ENCODE measurements around the gene MICAL2.

The MICAL2 gene

DNA sequence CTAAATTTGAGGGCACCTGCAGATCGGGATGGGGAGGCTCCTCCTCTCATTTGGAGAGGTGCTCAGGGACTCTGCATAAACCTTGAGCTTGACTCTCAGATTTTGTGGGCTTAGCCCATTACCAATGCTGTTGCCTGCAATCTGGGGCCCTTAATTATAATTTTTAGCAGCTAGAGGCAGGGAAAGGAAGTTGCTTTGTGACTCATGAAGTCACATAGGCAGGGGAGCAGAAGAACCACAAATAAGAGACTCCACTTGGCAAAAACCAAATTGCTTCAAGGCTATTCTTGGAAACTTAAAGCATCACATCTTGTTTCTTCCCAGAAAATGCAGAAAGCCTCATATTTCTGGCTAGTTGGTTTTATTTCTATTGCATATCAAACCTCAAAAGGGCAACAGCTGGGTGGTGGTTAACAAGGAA, 46.9 kb downstream of the MICAL2 start:
- no peak for DNase-seq

DNA sequence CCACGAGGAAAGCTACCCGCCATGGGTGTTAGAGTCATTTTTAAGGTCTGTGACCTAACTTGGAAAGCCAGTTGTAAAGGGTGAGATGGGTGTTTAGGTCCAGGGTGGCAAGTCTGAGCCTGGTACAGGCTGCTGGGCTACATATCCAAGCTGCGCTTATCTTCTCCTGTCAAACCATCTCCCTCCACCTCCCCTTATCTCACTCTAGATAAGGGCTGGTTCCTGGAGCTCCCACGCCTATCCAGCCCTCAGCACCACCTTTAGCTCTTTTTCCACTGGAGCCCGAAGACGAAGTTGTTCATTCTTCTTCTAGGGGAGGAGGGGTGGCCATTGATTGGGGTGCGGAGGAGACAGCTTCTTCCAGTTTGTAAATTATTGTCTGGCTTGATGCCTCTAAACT, 48.5 kb downstream of the MICAL2 start:
- no peak for DNase-seq

DNA sequence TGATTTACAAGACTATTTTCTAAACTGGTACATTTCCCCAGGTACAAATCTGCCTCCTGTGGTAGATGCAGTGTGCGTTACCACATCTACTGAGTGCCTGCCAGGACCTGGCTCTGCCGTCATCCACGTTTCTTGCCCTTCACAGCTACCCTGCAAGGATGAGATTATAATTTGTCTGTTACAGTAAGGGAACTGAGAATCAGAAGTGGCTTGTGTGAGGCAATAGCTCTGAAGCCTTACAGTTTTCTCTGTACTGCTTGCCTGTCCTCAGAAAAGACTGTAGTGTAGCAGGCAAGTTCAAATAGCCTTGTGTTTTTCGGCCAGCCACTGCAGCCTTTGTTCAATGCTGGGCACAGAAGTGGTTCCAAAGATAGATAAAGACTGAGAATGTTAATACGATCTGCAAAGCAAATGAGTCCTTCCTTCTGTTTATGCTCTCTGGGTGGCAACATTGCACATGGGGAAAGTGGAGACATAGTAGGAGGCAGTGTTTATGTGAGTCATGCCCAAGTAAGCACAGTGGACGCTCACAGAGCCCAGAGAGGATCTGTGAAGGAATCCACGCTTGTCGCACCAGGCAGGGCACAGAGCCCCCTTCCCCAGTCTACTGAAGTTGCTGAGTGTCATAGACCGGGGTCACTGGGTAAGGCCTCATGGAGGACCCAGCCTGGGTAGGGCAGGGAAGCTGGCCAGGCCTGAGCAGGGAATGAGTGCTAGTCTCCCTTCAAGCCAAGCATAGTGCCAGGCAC, 49.1 kb downstream of the MICAL2 start:
- DNase-seq = no peak

DNA sequence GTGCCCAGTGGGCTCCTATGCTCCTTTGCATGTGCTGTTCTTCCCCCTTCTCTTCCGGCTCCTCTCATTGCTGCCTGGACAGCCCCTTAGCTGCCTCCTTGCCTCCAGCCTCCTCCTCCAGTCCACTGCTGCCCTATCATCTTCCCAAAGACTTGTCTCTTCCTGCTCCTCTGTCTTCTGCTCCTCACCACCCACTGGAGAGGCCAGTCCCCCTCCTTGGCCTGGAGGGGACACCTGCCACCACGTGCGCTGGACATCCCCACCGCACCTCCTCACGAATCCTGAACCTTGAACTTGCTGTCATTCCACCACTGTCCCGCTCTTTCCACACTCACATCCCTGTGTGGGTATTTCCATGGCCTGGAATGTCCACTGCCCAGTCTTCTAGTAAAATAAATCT, 49.8 kb downstream of the MICAL2 start:
- no peak for DNase-seq

DNA sequence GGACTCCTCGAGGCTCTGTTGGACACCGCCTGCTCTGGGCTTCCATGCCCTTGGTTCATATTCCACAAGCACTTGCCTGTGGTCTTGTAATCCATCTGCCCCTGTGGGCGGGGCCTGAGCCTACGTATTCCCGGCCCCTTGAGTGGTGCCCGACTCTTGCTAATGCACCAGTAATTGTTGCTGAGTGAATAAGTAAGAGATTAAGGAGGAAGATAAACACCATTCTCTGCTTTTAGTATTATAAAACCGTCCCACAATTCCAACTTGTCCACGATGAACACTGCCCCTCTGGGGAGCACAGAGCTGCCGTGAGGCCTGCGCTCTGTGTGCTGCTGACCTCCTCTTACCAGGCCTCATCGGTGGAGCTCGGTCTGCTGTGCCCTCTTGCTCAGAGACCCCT, 50.3 kb downstream of the MICAL2 start:
- peak in 2 of 3 experiments; percentile 32 to 97 for DNase-seq

DNA sequence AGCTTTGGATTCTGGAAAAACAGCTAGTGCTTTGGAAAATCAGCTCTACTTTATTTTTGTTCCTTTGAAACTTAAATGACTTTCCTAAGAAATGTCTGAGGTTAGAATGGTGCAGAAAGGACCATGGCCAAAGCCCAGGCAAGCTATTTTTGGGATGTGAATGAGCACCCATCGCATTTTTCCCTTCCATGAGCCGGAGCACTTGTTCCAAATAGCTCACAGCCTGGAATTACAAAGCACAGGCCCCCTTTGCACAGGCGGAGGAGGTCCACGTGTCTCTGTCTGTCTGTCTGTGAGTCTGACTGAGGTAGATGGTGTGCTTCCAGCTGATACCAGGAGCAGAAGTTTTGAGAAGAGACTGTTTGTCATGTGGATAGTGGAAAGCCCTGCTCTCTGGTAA, 50.7 kb downstream of the MICAL2 start:
- no peak for DNase-seq

DNA sequence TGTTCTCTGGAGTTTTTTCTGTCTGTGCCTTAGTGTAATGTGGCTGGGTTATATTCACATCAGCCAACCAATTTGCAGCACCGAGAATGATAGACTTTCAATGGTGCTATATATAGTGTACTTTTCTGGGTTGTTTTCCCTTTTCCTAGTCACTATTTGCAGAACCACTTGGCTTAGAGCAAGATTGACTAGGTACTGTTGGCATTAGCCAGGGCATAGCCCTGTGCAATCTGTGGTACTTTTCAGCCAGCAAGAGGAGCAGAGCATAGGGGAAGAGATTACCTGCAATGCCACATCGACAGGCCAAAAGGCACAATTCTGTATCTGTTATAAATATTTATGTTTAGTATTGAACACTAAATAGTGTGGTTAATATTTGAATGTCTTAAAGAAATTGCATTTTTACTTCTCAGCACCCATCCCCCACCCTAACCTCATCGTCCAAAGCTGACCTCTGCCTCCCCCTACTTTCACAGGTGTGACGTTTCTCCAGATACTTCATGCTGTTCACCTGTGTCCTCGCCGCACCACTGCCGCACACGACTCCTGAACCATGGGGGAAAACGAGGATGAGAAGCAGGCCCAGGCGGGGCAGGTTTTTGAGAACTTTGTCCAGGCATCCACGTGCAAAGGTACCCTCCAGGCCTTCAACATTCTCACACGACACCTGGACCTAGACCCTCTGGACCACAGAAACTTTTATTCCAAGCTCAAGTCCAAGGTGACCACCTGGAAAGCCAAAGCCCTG, 51.4 kb downstream of the MICAL2 start:
- DNase-seq = no peak

DNA sequence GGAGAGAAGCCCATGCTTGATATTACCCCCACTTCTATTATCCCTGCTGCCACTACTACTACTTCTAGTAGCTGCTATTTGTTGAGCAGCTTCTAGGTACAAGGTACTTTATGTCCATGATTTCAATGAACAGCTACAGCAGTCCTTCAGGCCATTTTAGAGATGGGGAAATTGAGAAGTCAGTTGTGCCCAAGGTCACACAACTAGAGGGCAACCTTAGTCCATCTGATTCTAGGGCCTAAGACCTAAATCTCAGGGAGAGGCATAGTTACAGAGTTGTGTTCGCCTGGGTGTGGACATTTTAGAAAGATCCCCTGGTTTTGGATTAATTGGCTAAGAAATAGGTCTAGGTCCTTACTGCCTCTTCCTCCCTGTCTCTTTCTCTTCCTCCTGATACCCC, 52.3 kb downstream of the MICAL2 start:
- DNase-seq = no peak

DNA sequence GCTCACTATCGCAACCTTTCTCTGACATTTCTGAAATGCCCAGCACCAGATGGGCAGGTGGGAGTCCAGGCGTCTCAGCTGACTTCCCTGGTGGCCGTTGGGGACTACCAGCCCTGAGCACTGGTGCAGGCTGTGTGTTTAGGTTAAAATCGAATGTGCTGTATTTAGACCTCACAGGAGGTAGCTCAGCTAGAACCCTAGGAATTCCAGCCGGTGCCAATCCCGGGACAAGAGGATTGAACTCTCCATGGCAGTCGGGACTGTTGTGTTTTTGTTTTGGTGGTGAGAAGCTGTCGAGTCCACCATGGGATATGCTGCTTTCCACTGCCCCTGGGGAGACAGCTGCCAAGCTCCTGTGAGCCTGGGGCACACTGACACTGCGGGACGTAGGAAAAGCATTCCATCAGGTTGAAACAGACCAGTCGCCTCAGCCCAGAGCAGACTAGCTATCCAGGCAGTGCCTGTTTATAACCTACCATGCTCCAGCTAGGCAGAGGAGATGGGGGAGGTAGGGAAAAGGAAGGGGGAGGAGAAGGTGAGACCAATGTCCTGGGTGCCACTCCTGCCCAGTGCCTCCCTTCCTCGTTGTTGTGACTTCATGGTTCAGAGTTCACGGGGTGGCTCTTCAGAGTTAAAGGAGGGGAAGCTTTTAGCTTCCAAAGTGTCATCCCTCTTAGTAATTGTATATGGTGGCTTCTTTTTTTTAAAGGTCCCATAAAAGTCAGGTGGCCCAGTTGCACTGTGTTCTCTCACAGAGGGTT, 53.0 kb downstream of the MICAL2 start:
- no peak for DNase-seq

DNA sequence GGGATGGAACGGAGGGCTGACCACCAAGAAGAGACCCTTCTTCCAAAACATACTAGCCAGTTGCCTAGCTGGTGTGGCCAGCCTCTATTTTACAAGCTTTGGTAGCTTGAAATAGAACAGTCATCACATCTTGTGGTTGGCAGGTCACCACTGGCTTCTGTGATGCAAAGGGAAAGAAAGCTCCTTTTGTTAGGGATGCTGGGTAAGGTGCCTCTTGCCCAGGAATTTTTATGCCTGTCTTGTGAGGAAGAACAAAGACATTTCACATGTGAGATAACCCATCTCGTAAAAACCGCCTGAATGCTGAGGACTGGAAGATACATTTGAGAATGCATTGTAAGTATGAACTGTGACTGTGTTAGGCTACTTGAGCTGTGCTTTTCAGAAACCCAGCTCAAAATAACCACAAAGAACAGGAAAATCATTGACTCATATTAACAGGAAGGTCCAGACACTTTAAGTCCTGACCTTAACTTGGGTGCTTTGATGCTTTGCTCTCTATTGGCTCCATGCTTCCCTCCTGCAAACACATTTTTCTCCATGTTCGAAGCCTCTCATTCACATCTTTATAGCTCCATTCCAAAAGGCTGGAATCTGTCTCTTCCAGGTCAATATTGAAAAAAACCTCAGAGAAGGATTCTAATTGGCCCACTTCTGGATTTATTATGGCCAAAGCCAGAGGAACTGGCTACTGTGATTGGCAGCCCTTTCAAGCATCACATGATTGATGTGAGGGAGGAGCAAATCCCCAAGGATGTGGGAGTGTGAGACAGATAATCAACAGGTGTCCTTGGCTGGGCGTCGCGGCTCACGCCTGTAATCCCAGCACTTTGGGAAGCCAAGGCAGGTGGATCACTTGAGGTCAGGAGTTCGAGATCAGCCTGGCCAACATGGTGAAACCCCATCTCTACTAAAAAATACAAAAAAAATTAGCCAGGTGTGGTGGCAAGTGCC, 53.9 kb downstream of the MICAL2 start:
- DNase-seq = peak in 1 of 3 experiments; percentile 25

DNA sequence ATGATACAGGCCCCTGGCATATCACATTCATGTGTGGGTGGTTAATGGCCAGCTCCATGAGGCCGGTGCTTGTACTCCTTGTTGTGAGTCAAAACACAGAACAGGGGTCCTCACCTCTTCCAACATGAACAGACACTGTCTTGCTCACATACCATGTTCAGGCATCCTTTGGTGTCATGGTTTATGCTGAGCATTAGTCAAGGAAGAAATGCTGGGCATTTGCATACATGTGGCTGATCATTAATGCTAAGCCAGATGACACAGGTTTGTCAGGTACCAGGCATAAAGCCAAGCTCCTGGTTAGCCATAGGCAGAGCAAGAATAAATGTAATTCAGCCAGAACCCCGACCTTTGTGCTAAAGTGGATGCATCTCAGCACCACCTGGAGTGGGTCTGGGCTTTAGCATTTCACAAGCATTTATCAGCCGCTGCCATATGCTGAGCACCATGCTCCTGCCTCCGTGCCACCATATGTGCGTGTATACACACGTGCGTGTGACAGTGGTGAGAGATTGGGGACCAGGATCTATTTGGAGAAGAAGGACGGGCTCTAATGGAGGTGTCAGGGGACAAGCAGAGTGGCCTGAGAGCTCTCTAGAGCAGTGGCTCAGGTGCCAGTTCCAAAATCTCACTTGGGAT, 55.0 kb downstream of the MICAL2 start:
- no peak for DNase-seq

DNA sequence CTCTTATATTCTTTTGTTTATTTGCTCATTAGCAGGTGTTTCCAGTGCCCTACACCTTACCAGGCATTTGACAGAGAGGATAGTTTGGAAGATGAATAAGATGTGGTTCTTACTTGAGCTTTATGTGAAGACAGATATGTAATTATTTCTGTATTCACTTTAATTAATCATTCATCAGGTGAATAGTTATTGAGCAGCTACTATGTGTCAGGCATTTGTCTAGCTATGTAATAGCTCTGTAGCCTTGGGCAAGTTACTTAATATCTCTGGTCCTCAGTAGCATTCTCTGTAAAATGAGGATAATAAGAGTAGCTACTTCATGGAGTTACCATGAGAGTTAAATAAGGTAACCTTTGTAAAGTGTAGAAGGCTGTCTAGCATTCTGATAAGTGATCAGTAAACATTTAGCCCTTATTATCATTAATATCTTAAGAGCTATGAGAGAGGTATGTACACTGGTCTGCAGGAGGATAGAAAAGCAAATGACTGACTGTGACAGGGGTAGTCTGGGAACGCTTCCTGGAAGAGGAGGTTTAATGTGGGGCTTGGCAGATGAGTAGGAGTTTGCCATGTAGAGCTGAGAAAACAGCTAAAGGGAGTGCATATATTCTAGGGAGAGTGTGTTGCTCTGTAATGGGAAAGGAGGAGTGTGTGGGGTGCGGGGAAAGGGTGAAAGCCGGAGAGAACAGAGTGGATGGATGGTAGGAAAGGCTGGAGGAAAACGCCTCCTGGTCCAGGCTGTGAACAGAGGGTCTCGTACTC, 56.1 kb downstream of the MICAL2 start:
- no peak for DNase-seq

DNA sequence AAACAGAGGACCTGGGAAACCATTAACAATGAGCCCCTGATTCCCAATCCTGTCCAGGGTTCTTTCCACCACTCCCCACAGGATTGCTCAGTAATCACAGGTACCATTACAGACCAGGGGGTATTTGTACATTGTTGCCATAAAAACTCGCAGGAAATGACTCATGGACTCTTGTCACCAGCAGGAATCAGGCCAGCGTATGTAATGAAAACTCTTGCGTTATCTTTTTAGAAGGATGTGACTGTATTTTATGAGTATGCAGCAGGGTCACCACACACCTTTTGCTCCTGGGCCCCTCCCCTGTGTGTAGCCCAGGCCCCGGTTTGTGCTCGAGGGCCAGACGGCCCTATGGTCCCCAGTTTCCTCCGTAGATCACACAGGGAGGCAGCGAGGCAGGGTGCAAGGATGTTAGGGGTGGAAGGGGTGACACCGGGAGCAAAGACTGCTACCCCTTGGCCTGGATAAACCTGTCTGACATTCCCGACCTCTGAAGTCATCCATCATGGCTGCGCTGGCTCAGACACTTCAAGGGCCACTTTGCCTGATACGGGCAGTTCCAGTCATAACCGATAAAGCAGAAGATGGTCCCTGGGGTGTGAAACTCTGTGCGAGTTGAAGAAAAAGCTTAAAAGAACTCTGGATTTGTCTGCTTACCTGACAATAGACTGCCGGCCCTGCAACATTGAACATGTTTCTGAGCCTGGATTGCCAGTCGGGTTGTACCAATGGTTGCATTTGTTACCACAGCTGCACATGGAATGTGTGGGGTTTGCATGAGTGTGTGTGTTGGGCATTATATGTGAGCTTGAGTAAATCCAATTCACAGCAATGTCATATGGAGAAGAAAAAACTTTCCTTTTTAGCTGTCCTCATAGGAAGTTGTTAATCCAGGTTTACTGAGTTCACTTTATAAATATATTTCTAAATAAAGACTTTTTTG, 56.9 kb downstream of the MICAL2 start:
- peak; percentile 13 to 64 (median 36) for DNase-seq

DNA sequence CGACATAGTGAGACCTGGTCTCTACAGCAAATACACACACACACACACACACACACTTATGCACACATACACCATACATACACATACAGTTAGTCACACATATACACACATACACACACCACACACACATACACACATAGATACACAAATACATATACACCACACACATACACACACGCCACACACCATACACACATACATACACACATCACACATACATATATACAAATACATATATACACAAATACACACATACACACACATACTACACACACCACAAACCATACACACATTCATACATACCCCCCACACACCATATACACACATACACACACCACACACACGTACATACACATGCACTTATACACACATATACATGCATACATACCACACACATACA, 57.7 kb downstream of the MICAL2 start:
- DNase-seq = no peak

DNA sequence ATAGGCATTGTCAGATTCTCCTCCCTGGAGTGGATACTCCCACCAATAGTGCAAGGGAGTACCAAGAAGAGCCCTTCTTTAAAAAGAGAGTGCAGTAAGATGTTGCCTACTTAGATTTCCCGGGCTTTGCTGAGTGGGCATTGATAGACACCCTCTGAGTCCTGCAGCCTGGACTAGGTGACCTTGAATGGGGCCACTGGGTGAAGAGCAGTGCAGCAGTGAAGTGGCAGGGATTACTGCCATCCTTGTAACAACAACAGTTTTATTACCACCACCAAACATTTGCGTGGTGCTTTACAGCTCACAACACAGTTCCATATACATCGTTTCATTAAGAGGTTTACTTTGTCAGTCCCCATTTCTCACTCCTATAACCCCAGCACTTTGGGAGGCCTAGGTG, 59.4 kb downstream of the MICAL2 start:
- no peak for DNase-seq

DNA sequence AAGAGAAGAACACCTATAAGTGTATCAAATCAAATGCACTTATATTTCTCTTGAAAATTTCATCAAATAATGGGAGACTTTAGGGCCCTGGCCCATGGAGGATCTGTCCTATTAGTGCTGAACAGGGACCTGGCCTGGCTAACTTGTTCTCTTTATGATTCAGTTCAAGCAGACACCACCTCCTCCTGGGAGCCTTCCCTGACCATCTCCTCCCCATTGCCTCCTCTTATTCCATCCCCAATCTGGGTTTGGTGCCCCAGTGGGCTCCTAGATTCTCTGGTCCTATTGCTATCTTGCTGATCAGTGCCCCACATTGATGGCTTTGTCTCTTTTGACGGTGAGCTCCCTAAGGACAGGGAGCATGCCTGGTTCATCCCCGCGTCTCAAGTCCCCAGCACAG, 60.1 kb downstream of the MICAL2 start:
- no peak for DNase-seq

DNA sequence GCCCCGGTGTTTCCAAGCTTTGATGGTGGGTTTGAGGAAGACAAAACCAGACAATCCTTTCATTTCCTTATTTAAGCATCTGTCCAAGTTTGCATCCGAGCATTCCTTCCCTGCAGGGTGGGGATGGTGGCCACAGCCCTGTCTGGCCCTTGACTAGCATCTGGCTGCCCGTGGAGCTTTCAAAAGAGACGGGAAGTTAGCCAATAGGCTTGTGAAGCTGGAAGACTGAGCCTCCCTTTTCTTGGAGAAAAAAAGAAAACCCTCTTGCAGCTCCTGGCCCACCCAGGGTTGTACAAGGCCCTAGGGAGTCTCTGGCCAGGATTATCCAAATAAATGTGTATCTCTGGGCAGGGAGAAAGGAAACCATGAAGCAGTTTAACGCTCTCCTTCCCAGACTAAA, 60.6 kb downstream of the MICAL2 start:
- no peak for DNase-seq

DNA sequence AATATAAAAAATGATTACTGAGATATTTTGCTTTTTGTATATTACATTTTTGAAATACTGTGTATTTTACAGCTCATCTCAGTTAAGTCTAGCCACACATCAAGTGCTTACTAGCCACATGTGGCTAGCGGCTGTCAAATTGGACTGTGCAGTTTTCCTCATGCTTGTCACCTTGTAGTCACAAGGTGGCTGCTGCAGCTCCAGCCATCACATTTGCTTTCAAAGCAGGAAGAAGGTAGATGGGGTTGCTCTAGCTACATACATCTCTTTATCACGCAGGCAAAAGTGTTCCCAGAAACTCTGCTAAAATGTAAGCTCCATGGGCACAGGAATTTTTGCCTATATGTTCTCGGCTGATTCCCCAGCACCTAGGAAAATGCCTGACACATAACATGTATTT, 61.5 kb downstream of the MICAL2 start:
- DNase-seq = no peak

DNA sequence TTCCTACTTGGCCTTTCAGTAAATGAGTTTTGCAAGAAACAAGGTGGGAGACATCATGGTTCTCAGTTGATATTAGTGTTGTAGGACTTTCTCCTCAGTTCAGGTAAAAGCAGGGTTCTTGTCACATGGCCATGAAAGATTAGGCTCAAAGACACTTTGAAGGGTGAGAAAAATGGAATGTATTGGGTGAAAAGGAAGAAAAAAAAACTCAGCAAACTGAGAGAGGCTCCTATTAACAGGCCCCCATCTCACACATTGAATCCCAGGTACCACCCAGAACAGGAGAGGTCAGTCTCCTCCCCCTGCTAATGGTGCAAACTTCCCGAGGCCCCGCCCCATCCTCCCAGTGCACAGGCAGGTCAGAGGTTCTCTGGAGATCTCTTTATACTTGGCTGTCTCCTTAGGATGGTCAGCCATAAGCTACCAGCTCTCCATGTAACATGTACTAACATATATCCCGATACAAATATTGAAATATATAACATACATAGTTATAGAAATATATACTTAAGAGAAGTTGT, 62.2 kb downstream of the MICAL2 start:
- DNase-seq = no peak

DNA sequence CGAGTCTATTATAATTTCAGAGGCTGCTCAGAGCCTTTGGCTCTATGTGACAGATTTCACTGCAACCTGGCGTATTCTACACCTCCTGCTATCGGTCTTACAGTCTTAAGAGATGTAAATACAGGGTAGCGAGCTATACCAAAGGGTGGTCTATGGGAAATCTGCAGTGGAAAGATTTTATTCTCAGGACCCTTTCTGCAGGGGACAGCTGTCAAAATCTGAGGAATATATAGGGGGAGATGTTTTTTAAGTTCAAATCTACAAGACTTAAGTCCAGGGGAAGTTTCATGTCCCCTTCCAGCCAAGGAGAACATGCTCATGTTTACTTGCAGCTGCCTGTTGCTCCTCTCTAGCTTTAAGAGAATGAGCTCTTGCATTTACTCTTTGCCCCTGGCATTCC, 62.7 kb downstream of the MICAL2 start:
- DNase-seq = no peak
